ENCODE data around the gene TAF3. TPM values are rescaled to one million over a fixed set of nuclear protein-coding genes. Genes with fewer than 3 reads are reported as not detected.
A peak's percentile ranks its signal among the peaks of the same experiment; 100 is the strongest.

Gene TAF3
- total and polyA plus RNA-seq, 8 donors, result 7.0 to 10.4 (median 9.2) TPM

DNA sequence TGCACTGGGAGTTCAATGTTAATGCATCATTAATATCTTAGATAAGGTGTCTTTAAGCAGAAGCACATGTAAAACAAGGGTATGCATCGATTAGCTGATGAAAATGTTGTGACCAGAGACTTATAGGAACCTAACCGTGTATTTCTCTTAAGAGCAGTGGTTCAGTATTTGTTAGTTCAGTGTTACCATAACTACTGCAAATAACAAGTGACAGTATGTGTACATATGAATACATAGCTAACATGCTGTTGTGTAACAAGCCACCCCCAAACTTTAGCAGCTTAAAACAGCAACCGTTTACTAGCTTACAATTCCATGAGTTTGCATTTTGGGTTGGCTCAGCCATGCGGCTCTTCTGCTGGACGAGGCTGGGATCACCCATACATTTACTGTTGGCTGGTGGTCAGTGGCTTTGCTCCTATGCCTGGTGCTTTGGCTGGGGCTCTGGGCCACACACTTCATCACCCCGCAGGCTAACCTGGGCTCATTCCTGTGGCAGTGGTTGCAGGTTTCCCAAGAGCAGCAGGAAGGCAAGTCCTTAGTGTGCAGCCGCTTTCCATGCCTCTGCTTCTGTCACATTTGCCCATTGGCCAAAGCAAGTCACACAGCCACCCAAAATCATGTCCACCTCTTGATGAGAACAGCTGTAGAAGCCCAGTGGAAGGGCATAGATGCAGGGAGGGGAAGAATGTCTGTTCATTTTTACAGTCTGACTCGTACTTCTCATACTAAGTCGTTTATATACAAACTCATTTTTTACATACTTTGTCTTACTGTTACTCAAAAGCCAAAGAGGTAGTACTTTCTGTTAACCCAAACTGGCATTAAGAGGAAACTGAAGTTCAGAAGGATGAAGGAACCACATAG lies 132.9 kb downstream of the TAF3 start:
- ATAC-seq, result no peak
- Histone ChIP-seq H3K27me3 (no peaks in the 10 kb centered on the region), H3K27ac (no peak overlapping the region), H3K9me3 (no peaks in the 10 kb centered on the region), H3K36me3 (no peaks in the 10 kb centered on the region), H3K4me1 (peaks cover under 1 to 4% of the 10 kb centered on the region in 2 donors), H3K4me3 (no peak overlapping the region)
- no peak for DNase-seq
- intact Hi-C loops (cut with DNase I), result no loop called here
- TF ChIP-seq, protein P1, sequence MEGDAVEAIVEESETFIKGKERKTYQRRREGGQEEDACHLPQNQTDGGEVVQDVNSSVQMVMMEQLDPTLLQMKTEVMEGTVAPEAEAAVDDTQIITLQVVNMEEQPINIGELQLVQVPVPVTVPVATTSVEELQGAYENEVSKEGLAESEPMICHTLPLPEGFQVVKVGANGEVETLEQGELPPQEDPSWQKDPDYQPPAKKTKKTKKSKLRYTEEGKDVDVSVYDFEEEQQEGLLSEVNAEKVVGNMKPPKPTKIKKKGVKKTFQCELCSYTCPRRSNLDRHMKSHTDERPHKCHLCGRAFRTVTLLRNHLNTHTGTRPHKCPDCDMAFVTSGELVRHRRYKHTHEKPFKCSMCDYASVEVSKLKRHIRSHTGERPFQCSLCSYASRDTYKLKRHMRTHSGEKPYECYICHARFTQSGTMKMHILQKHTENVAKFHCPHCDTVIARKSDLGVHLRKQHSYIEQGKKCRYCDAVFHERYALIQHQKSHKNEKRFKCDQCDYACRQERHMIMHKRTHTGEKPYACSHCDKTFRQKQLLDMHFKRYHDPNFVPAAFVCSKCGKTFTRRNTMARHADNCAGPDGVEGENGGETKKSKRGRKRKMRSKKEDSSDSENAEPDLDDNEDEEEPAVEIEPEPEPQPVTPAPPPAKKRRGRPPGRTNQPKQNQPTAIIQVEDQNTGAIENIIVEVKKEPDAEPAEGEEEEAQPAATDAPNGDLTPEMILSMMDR (IDR thresholded peaks at IDR 0.05), result no peak

DNA sequence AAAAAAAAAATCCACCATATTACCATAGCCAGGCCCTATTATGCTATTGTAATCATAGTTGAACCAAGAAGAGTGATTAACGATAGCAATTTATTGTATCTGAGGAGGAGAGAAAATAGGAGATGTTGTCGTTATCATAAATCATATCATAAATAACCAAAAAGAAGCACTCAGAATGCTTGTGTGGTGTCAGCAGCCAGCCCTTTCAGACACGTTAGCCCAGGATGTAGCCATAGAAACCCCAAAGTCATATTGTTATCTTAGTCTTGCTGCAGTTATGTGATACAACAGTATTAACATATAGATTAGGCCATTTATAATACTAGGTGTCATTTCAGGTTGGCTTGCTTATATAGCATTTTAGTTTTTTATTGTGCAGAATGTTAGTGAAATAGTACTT lies 134.0 kb downstream of the TAF3 start:
- no peak for DNase-seq
- no peak for ATAC-seq
- intact Hi-C loops (cut with DNase I), result no loop called here
- Histone ChIP-seq H3K36me3 (no peaks in the 10 kb centered on the region), H3K27me3 (no peaks in the 10 kb centered on the region), H3K4me3 (no peak overlapping the region), H3K9me3 (no peaks in the 10 kb centered on the region), H3K4me1 (peaks cover 4 to 12% of the 10 kb centered on the region in 2 donors), H3K27ac (no peak overlapping the region)
- TF ChIP-seq, protein P1 (IDR thresholded peaks at IDR 0.05), result no peak

DNA sequence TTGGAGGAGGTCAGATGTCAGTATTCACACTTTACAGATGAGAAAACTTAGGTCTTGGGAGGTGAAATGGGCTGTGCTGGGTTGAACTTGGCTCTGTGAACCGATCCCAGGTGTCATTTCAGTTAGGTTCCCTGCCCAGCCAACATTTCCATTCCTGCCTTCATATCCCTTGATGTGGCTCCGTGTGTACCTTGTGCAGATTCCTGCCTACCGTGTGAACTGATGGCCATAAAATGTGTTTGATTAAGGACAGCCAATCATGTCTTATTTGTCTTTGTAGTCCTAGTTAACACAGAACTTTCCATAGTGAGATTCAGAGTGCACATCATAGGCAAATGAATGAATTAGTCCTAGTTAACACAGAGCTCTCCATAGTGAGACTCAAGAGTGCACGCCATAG lies 135.1 kb downstream of the TAF3 start:
- no peaks in the 10 kb centered on the region for H3K36me3 ChIP-seq
- no peak overlapping the region for H3K4me3 ChIP-seq
- intact Hi-C loops (cut with DNase I), result no loop called here
- no peaks in the 10 kb centered on the region for H3K27me3 ChIP-seq
- H3K9me3 ChIP-seq, result no peaks in the 10 kb centered on the region
- TF ChIP-seq, protein P1 (IDR thresholded peaks at IDR 0.05), result no peak
- DNase-seq (no peak), ATAC-seq (no peak)
- peaks cover 4 to 12% of the 10 kb centered on the region in 2 donors for H3K4me1 ChIP-seq
- H3K27ac ChIP-seq, result no peak overlapping the region

DNA sequence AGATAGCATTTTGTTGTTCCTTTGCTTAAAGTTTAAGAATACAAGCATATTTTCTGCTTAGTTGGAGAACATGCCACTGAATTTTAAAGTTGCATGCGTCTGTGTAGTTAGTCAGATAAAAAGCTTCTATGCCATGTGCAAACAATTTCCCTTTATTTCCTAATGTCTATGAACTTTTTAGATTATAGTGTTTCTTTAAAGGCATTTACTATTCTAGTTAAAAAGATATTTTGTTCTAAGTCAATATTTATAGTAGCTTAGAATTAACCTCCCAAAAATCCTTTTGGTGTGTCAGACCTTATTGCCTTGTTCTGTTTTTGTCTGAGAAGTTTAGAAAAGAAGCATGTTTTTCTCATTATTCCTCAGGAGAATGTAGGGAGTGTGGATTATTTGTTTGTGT lies 137.1 kb downstream of the TAF3 start:
- Histone ChIP-seq H3K4me3 (no peak overlapping the region), H3K36me3 (no peaks in the 10 kb centered on the region), H3K27me3 (no peaks in the 10 kb centered on the region), H3K9me3 (no peaks in the 10 kb centered on the region), H3K27ac (no peak overlapping the region), H3K4me1 (peaks cover 4 to 12% of the 10 kb centered on the region in 2 donors)
- no peak for ATAC-seq
- TF ChIP-seq, protein P1 (IDR thresholded peaks at IDR 0.05), result no peak
- no peak for DNase-seq
- intact Hi-C loops (cut with DNase I), result no loop called here

DNA sequence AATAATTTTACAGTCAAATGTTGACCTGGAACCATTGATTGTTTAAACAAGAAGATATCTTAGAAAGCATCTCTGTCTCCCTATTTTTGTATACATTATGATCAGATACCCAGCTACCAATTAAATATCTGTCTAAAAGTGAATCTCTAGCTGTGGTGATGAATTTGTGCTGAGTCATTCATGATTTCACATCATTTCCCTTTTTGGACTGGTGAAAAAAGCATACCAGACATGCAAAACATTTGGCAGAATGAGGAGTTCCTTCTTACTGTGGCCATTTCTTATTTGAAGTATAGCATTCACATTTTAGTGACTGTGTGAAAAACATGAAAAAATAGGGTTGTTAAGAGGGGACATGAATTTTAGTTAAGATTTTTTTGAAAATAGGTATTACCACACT lies 138.2 kb downstream of the TAF3 start:
- ATAC-seq (peak; percentile 44), DNase-seq (no peak)
- TF ChIP-seq, protein P1 (IDR thresholded peaks at IDR 0.05), result no peak
- H3K36me3 ChIP-seq, result no peaks in the 10 kb centered on the region
- H3K4me1 ChIP-seq, result peaks cover 4 to 12% of the 10 kb centered on the region in 2 donors
- H3K4me3 ChIP-seq, result no peak overlapping the region
- H3K27me3 ChIP-seq, result no peaks in the 10 kb centered on the region
- no peak overlapping the region for H3K27ac ChIP-seq
- intact Hi-C loops (cut with DNase I), result no loop called here
- H3K9me3 ChIP-seq, result no peaks in the 10 kb centered on the region

Data from left lung (tissue), 10 donors.